ENCODE results near the gene MLN. TPM values are rescaled to one million over a fixed set of nuclear protein-coding genes. Genes with fewer than 3 reads are reported as not detected.

Gene MLN
- total RNA-seq, 4 donors from 2014 or later = not detected

DNA sequence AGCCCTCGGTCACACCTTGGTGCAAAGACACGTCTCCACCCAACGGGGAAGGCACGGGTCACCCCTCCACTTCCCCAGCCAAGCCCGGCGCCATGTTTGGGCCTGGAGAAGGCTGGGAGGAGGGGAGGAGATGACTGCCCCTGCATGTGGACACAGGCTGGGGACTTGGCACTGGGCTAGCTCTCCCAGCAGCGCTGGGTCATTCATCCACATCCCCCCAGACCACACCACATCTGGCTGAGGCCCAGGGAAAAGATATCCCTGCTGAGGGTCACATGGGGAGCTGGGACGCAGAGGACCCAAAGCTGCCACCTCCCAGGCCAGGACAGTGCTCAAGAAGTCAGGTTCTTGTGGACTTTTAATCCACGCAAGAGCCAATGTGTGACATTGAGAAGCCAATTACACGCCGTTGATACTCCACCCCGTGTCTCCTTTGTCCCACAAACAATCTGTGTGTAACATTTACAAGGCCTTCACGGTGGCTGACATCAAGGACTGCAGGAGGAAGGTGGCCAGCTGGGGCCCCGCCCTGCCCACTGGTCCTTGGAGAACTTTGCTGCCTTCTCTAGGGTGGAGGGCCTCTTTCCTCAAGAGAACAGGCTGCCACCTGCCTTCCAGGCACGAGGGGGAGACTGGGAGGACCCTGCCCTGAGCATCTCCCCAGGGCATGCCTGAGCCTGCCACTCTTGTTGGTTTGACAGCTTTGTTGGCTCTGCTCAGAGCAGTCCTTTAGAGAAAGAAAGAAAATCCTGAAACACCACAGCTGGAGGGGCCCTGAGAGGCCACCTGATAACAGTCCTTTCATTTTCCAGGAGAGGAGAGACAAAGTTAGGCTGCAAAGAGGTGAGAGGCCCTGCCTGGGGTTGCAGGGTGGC lies 51.8 kb downstream of the MLN start:
- H3K9me3 ChIP-seq = no peaks in the 10 kb centered on the region
- peak; percentile 83 for DNase-seq
- no peaks in the 10 kb centered on the region for H3K36me3 ChIP-seq
- TF ChIP-seq POLR2AphosphoS5 (IDR thresholded peaks at IDR 0.05) (peak in 2 of 3 donors; percentile 27 to 69), EP300 (IDR thresholded peaks at IDR 0.05; ENCODE audit: low read depth) (peak; percentile 26), POLR2A (IDR thresholded peaks at IDR 0.05) (no peak)
- TF ChIP-seq, protein P1, sequence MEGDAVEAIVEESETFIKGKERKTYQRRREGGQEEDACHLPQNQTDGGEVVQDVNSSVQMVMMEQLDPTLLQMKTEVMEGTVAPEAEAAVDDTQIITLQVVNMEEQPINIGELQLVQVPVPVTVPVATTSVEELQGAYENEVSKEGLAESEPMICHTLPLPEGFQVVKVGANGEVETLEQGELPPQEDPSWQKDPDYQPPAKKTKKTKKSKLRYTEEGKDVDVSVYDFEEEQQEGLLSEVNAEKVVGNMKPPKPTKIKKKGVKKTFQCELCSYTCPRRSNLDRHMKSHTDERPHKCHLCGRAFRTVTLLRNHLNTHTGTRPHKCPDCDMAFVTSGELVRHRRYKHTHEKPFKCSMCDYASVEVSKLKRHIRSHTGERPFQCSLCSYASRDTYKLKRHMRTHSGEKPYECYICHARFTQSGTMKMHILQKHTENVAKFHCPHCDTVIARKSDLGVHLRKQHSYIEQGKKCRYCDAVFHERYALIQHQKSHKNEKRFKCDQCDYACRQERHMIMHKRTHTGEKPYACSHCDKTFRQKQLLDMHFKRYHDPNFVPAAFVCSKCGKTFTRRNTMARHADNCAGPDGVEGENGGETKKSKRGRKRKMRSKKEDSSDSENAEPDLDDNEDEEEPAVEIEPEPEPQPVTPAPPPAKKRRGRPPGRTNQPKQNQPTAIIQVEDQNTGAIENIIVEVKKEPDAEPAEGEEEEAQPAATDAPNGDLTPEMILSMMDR (IDR thresholded peaks at IDR 0.05) = peak in 1 of 5 experiments; percentile 22
- H3K27me3 ChIP-seq = no peaks in the 10 kb centered on the region
- intact Hi-C loops (cut with DNase I; ENCODE audit: low total_unique reads) = no loop called here
- peak overlapping the region; percentile 28 to 74 (median 66) for H3K27ac ChIP-seq
- peaks cover 0 to 25% (median 15%) of the 10 kb centered on the region in 4 donors for H3K4me1 ChIP-seq
- no peak overlapping the region for H3K4me3 ChIP-seq
- WGBS, 2 donors (ENCODE audit: low coverage in 1 of 2) = 69% methylated on average over 15 of the region's 15 CpGs; no CpG with 5 or more reads in 1 of the 2 donors
- in situ Hi-C loops (cut with MboI; ENCODE audit: low pct_ligation_motif_present in 1 of 4, low pct_unique_long_range_greater_than_20kb in 1 of 4, low sequenced_read_pairs in 3 of 4) = loop anchor here in 1 of 4 donors (25.0 kb wide), 2 partner anchors 285 to 410 kb away; no protein-coding TSS in a partner anchor

DNA sequence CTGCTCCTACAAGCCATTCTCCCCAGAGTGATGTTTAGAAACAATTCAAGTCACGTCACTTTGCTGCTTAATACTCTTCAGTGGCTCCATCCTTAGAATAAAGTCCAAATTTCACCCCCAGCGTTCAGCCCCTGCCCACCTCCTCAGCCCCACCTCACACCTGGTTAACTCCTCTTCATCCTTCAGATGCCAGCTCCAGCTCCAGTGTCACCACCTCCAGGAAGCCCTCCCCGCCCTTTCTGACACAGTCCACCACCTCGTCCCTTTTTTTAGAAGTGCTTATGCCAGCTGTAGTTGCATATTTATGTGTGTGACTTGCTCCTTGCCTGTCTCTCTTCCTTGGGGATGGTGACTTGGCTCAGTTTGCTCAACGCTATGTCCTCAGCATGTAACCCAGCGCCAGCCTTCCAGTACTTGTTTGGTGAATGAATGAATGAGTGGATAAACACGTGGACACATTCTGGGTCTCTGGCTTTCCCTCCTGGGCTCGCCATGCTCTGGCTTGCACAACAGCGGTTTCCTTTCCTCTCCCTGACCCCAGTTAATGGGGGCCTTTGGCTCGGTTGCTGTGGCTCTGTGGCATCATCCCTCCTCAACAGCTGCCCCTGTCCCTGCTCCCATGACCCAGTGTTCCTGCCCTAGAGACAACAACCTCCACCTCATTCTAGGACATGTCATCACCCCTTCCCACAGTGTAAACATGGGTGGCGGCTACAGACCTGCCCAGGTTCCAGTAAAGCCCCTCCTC lies 53.4 kb downstream of the MLN start:
- WGBS, 2 donors (ENCODE audit: low coverage in 1 of 2) = 42 to 57% methylated on average over 7 to 11 of the region's 11 CpGs
- Histone ChIP-seq H3K27me3 (no peaks in the 10 kb centered on the region), H3K4me3 (no peak overlapping the region), H3K9me3 (no peaks in the 10 kb centered on the region), H3K27ac (peak overlapping the region; percentile 5 to 74 (median 50)), H3K4me1 (peaks cover 7 to 33% (median 19%) of the 10 kb centered on the region in 4 donors), H3K36me3 (no peaks in the 10 kb centered on the region)
- DNase-seq = peak; percentile 33
- TF ChIP-seq, protein P1 (IDR thresholded peaks at IDR 0.05) = no peak
- TF ChIP-seq EP300 (IDR thresholded peaks at IDR 0.05; ENCODE audit: low read depth) (no peak), POLR2A (IDR thresholded peaks at IDR 0.05) (no peak), POLR2AphosphoS5 (IDR thresholded peaks at IDR 0.05) (peak in 1 of 3 donors; percentile 12)
- intact Hi-C loops (cut with DNase I; ENCODE audit: low total_unique reads) = no loop called here
- in situ Hi-C loops (cut with MboI; ENCODE audit: low pct_ligation_motif_present in 1 of 4, low pct_unique_long_range_greater_than_20kb in 1 of 4, low sequenced_read_pairs in 3 of 4) = loop anchor here in 1 of 4 donors (25.0 kb wide), 2 partner anchors 287 to 412 kb away; no protein-coding TSS in a partner anchor

DNA sequence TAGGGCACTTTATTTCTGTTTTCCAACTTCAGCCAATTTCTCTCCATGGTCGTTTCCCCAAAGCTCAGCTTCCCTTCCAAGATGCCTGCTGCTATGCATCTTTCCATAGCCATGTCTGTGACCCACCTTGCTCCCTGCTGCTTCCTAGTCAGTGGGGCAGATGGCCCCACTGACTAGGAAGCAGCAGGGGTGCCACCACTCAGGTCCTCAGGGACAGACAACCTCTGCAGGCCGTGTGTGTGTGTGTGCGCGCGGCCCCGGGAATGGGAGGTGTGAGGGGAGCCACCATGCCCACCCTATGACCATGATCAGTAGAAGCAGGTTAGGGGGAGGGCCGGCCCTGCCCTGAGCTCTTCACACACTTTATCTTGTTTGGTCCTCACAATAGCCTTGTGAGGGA lies 54.4 kb downstream of the MLN start:
- in situ Hi-C loops (cut with MboI; ENCODE audit: low pct_ligation_motif_present in 1 of 4, low pct_unique_long_range_greater_than_20kb in 1 of 4, low sequenced_read_pairs in 3 of 4) = no loop called here
- intact Hi-C loops (cut with DNase I; ENCODE audit: low total_unique reads) = loop anchor here (10.0 kb wide), 1 partner anchor 405 kb away; no protein-coding TSS in a partner anchor
- peaks cover 17 to 44% (median 29%) of the 10 kb centered on the region in 4 donors for H3K4me1 ChIP-seq
- TF ChIP-seq POLR2AphosphoS5 (IDR thresholded peaks at IDR 0.05) (no peak), EP300 (IDR thresholded peaks at IDR 0.05; ENCODE audit: low read depth) (no peak), POLR2A (IDR thresholded peaks at IDR 0.05) (no peak)
- 83% methylated on average over 7 of the region's 7 CpGs; no CpG with 5 or more reads in 1 of the 2 donors for WGBS, 2 donors (ENCODE audit: low coverage in 1 of 2)
- H3K27ac ChIP-seq = no peak overlapping the region
- DNase-seq = no peak
- H3K4me3 ChIP-seq = no peak overlapping the region
- no peaks in the 10 kb centered on the region for H3K36me3 ChIP-seq
- H3K9me3 ChIP-seq = no peaks in the 10 kb centered on the region
- H3K27me3 ChIP-seq = no peaks in the 10 kb centered on the region

DNA sequence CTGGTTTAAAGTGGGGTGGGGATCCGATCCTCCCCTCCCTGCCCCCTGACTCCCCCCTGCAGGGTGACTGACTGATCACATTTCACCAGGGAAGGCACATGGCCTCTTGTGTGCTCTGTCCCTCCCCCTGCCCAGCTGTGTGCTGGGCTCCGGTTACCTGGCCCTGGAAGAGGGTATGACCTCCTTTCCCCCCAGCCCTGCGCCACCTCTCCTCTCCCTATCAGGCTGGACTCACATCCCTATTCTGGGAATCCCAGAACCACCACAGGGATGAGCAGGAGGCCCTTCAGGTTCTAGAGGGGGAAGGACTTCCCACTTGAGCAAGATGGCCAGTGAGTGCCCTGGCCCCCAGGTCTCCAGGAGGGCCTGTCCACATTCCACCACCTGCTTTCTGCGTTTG lies 55.0 kb downstream of the MLN start:
- Histone ChIP-seq H3K36me3 (no peaks in the 10 kb centered on the region), H3K27me3 (no peaks in the 10 kb centered on the region), H3K9me3 (no peaks in the 10 kb centered on the region), H3K4me3 (no peak overlapping the region), H3K4me1 (peaks cover 17 to 48% (median 33%) of the 10 kb centered on the region in 4 donors), H3K27ac (no peak overlapping the region)
- in situ Hi-C loops (cut with MboI; ENCODE audit: low pct_ligation_motif_present in 1 of 4, low pct_unique_long_range_greater_than_20kb in 1 of 4, low sequenced_read_pairs in 3 of 4) = no loop called here
- 86% methylated on average over 4 of the region's 4 CpGs; no CpG with 5 or more reads in 1 of the 2 donors for WGBS, 2 donors (ENCODE audit: low coverage in 1 of 2)
- no peak for DNase-seq
- no peak for TF ChIP-seq POLR2A (IDR thresholded peaks at IDR 0.05)
- no peak for TF ChIP-seq POLR2AphosphoS5 (IDR thresholded peaks at IDR 0.05)
- no peak for TF ChIP-seq EP300 (IDR thresholded peaks at IDR 0.05; ENCODE audit: low read depth)
- TF ChIP-seq, protein P1 (IDR thresholded peaks at IDR 0.05) = no peak
- intact Hi-C loops (cut with DNase I; ENCODE audit: low total_unique reads) = loop anchor here (10.0 kb wide), 1 partner anchor 406 kb away; no protein-coding TSS in a partner anchor

All from transverse colon (tissue), 4 donors.